Germinal center (tissue), 1 donor: ENCODE data around the gene ITPR2.
"Not testable (repeated sequence)": the region's sequence is repeated elsewhere in the genome, so short reads cannot be mapped to it uniquely, and the experiment has no call there.

Experiments used
- DNase-seq: peaks from one replicate; pipeline ENCODE4 v3.0.0; 2012; ENCODE audit warnings: mixed read lengths, low spot score

Gene ITPR2

DNA sequence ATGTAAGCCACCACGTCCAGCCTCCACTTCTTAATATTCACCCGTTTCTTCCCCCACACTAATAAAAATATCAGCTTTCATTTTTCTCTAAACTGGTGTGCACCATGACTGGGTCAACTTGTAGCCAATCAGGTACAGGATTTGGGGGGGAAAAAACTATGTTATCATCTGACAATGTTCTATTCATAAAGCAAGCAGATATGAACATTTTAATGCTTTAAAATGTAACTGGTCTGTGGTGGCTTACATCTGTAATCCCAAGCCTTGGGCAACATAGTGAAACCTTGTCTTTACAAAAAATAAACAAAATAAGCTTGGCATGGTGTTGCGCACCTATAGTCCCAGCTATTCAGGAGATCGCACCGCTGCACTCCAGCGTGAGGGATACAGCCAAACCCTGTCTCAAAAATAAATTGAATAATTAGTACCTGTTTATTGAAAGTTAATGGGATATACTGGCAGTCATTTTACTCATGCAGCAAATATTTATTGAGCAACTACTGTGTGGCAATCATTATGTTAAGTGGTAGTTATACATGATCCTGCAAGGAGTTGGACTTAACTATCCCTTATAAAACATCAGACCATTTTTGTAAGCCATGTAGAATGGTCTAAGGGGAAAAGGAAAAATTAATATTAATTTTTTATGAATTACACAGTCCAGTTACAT, 15.3 kb upstream of the ITPR2 start:
- DNase-seq, result no peak

DNA sequence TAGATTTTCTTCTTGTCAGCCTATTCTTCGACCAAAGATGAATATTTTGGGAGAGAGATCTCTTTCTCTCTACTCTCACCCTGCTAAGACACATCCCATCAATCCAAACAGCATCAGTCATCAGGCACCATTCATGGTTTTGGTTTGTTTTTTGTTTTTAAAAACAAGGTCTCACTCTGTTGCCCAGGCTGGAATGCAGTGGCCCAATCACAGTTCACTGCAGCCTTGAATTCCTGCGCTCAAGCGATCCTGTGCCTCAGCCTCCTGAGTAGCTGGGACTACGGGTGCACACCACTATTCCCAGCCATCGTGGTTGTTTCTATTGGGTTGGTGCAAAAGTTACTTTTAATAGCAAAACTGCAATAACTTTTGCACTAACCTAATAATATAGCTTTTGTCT, 14.4 kb upstream of the ITPR2 start:
- DNase-seq, result no peak

DNA sequence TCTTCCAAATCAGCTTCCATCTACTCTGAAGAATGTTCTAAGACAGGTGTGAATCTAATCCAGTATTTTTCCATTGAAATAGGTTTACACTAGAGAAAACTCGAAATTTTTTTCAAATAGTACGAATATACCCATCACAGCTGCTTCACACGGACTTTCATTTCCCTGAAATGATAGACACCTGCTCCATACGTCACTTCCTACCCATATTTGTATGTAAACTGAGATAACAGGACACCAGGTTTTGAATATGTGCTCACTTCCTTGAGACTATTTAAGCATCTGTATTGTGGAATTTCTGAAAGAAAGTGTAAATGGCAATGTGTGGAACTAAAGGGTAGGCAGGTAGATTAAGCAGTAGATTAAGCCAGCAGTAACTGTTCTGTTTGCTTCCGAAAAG, 13.4 kb upstream of the ITPR2 start:
- peak; percentile 84 for DNase-seq

DNA sequence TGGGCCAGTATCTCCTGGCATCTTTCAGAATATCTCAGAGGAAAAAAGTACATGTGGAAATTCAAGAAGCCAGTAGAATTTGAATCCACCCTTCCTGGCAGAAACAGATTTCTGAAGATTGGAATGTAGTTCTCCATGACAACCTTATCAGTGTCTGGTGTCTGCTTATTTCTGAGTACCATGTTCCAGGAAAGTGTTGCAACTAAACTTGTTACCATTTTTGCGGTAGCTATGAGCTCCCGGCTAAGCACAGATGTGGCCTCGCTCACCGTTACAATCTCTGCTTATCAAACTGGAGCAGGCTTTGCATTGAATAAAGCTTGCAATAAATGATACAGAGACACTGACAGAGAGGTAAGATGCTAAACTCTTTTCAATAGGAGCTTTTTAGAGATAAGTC, 13.0 kb upstream of the ITPR2 start:
- peak; percentile 43 for DNase-seq

DNA sequence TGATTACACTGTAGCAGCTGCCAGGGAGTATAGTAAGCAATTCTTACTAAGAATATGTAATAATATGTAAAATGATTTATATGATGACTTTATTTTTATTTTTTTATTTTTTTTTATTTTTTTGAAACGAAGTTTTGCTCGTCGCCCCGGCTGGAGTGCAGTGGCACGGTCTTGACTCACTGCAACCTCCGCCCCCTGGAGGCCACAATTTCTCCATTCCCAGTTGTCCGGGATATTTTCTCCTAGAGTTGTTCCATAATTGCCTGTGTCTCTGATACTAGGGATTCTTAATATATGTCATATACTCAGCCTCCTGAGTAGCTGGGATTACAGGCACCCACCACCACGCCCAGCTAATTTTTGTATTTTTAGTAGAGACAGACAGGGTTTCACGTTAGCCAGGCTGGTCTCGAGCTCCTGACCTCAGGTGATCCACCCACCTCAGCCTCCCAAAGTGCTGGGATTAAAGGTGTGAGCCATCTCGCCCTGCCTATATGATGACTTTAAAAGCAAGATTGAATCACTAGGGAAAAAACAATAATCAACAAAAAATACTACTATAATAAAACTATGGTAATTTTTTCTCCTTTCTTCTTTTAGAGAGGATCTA, 12.2 kb upstream of the ITPR2 start:
- DNase-seq, result no peak

DNA sequence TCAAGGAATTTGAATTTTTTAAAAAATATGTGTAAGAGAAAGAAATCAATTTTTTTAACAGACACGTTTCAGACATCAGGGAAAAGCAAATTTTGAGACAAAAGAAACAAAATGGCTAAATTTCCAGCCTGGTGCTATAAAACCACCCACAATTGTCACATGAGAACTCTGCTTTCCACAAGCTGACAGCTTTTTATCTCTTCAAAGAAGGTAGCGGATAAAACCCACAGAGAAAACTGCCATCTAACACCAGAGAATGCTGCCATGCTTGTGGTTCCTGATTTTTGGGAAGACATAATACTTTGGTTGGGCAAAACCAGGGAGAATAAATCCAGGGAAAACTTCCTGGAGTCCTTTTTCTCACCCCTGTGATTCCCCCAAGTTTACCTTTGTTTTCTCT, 10.3 kb upstream of the ITPR2 start:
- DNase-seq, result no peak

DNA sequence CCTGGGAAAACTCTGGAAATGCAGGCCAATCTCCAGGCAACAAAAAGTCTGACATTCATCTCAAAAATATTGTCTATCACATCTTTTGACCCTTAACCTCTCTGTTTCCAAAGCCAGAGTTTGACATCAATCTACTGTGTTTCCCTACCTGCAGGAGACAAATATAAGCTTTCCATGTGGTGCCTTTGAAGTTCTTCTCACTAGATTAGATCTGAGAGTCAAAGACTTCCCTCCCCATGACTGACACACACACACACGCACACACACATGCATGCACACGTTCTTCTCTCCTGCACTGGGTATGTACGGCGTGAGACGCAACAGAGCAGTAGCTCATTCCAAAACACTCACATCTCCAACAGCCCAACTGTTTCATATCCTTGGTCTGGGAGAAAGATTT, 8.1 kb upstream of the ITPR2 start:
- no peak for DNase-seq

DNA sequence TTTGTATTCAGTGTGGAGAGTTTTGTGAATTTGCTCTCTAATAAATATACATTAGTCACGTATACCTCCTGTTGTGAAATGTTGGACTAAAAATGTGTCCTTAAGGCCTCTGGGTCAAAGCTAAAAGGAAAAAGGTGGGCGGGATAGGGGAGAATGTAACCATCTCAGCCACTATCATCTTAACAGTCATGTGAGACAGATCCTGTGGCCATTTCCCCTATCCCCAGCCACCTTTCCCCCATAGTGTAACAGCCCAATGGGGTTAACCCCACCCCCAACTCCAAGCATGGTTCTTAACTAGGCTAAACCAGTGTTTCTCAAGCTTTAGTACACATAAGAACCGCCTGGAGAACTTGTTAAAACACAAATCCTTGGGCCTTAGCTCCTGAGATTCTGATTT, 6.5 kb upstream of the ITPR2 start:
- no peak for DNase-seq

DNA sequence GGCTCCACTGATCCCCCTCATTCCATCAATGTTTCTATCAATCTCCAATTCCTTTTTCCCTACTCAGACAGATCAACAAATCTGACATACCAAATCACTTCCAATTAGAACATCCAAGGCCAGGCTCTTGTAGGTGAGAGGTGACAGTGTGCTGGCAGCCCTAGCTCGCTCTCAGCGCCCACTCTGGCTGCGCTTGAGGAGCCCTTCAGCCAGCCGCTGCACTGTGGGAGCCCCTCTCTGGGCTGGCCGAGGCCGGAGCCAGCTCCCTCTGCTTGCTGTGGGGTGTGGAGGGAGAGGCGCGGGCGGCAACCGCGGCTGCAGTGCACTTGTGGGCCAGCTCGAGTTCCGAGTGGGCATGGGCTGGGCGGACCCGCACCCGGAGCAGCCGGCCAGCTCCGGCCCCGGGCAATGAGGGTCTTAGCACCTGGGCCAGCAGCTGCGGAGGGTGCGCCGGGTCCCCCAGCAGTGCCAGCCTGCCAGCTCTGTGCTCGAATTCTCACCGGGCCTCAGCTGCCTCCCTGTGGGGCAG, 6.0 kb upstream of the ITPR2 start:
- DNase-seq, result no peak

DNA sequence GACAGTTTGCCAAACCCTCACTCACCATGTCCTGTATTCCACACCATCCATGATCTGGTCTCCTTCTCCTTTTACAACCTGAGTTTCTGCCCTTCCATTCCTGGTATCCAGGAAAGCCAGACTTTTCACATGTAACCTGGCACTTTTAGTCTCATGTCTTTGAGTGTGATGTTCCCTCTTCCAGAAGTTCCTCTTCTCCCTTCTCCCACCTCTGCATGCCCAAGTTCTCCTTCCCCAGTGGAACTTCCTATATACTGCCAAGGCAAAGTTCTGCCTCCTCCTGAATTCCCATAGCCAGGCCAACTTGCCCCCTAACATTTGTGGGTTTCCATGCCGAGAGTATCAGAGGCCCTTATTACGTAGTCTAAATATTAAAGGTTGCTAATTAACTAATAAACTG, 3.2 kb upstream of the ITPR2 start:
- no peak for DNase-seq

DNA sequence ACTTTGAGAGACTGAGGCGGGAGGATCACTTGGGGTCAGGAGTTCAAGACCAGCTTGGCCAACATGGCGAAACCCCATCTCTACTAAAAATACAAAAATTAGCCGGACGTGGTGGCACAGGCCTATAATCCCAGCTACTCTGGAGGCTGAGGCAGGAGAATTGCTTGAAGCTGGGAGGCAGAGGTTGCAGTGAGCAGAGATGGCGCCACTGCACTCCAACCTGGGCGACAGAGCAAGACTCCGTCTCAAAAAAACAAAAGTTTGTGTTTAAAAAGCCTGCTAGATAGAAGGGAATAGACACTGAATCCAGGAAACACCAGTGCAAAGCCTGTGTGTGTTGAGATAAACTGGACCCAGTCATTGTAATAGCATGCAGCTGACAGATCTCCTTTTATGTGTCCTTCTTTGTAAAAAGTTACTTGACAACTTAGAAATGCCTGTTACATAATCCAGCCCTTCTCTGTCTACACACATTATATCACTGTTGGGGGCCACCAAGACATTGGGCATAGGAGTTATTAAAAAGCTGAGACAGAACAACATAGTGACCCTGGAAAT, 1.6 kb upstream of the ITPR2 start:
- not testable (repeated sequence) for DNase-seq

DNA sequence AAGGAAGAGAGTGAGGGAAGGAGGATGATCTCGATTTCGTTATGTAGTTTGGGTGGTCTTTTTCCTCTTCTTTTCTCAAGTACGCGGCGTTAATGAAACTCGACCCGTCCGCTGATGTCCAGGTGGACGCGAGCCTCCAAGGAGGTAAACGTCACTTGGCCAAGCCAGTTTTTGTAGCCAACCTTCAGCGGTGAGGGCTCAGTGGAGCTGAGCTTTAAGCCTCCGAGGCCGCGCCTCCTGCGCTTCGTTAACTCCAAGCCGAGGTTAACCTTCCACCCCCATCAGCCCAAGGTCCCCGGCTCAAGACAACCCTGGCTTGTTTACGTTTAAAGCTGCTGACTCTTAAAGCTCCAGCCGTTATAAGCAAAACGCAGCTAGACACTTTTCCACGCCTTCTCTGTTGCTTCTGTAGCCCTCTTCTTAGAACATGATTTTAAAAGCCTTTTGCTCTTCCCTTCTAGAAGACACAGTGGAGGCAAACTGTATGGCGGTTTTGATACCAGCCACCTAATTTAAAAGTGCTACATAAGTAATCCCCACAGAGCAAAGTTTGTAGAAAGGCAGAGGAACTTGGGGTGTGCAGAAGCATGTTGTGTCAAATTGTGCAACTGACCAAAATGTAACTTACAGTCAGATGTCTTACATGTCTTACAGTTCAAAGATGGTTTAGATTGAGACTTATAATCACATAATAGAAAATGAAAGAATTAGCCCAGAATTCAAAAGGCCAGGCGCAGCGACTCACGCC, 923 bp upstream of the ITPR2 start:
- DNase-seq, result peak; percentile 79

DNA sequence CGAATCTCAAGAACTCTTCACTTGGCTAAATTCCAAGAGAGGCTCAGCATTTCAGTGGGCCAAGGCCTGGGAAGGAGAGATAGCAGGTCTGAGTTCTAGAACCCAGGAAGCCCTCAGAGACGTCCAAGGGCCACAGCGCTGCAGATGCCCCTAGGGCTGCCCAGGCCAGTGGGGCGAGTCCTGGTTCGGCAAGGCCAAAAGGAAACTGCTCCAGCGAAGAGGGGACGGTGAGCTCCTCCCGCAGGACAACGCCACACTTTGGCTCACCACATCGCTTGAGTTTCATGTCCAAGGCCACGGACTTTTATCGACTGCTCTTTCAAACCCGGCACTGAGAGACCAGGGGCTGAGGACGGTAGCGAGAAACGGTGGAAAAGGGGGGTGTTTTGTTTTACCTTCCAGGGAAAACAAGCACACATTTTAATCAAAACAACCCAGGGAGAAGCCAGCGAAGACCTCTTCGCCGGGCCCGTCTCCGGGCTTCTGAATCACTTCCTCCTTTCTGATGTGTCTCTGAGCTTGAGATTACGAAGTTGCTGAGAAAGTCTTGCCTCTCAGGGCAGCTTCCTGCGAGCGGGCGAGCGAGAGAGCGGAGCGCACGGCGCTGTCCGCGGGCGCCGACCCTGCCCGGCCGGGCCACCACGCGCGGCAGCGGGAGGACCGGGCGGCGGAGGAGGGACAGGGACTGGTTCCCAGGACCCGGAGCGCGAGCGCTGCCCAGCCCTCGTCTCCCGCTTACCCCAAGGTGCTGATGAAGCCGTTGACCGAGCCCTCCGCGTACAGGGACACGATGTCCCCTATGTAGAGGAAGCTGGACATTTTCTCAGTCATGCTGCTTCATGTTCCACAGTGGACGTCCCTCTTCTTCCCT, 808 bp downstream of the ITPR2 start:
- DNase-seq, result peak; percentile 83

DNA sequence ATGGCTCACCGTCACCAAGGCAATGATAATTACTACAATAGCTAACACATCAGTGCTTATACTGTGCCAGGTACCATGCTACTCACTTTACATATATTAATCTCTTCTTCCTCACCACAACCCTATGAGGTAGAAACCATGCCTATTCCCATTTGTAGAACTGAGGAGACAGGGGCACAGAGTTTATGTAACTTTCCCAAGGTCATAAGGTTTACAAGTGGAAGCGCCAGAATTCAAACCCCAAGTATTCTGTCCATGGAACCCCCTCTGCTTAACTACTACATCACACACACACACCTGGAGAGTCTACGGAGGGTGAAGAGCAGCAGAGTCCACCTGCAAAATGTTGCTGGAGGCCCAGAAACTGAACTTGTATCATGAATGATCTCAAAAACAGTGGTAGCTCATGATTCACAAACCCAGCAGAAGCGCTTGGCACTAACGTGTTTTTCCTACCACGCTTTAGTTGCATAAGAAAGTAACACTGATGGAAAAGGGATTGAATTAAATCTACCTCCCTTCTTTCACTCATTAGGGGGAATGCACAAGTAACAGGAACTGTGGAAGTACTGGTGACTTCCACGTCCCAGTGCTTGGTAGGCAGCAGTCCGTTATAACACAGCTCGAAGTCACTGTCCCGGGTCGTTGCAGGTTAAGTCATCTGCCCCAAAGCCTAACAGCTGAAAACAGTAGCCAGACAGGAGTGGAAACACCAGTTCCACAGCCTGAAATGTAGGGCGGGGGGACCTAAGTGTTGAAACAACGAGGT, 2.0 kb downstream of the ITPR2 start:
- DNase-seq, result no peak

DNA sequence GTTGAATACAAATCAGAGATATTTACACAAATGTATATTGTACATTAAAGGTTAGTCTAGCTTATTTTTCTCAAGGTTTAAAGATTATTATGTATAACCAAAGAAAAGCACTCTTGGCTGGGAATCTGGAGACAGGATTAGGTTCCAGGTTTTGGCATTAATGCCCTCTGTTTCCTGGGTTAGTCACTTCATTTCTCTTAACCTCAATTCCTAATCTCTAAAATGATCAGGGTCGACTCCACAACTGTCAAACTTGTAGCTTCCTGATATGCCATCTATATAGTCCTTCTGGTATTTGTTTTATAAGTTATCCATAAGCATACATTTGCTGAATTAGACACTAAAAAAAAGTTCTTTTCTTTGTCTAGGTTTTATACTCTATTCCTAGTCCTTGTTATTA, 2.6 kb downstream of the ITPR2 start:
- no peak for DNase-seq

DNA sequence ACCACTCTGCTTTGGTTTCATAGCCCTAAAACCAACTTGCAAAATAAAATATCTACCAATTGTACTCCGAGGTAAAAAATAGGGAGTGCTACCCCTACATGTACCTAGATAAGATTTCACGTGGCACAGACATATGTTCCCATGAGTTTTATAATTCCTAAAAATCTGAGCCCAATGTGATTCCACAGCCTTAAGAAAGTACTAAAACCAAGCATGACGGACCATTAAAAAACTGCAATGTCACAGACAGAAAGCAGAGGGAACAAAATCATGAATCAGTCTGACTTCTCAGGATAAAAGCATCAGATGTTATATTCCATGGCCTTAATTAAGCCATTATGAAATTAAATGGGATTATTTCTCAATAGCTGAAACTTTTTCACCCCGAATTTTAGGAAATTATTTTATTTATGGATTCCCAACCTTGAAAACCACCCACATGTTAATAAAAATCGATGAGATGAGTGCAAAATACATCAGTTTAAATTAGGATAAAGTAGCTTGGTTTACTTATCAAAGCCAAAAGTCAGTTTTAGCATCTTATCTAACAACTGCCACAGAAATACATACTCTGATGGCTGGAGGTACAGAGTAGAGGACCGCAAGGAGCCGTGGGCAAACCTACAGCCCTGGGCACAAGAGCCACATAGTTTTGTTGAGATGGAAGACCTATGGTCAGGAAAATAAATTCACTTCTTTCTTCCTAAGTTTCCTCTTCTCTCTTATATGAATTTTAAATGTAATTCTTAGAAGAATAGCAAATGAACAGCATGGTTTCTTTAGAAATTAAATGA, 4.5 kb downstream of the ITPR2 start:
- no peak for DNase-seq

DNA sequence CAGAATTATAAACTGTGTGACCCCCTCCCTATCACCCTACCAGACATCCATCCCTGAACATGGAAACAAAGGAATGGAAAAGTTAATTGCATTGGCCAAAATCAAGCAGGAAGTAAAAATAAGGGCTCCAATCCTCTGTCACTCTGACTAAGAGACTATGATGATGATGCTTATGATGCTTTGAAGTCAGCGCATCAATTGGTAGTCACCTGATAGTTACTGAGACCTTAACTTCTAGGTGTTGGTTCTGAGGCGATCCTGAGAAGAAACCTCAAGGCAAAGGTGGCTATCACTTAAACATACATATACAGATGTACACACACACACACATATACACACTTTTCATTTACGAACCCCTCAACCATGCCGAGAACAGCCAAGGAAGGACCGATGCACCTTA, 6.6 kb downstream of the ITPR2 start:
- DNase-seq, result no peak

DNA sequence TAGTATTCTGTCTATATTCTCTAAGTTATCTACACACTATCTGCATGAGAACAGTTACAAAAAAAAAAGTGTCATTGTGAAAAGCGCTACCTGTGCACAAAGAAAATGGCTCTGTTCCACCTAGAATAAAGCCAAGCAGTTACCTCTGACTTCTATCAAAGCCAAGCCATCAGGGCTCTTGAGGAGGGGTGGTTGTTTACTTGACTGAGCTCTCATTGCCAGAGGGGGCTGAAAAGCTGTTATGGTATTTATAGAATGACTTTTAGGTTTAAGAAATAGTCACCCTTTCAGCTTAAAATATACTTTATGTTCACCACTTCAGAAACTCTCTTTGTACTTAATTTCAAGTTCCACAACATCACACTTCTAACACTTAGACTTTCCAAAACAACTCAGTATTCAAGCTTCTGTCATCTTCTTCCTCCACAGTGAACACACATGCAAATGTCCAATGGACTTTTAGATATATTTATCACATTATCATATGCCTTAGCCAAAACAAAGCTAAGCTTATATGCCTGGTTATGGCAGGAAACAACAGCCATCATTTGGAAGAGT, 7.5 kb downstream of the ITPR2 start:
- DNase-seq, result no peak

DNA sequence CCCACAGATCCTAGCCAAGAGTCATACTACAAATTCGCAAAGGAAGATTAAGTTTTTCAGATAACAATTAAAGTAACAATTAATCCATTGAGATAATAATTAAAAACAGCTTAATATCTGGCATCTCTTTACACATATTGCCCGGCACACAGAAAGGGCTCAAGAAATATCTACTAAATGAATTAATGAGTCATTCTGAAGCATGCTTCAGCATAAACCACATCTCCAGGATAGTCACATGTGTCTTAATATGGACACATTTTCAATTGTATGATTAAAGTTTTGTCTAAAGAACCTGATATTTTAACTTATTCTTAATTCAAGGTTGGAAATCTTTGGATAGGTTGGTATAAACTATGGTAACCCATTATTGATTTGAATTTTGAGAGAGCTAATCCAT, 9.6 kb downstream of the ITPR2 start:
- no peak for DNase-seq

DNA sequence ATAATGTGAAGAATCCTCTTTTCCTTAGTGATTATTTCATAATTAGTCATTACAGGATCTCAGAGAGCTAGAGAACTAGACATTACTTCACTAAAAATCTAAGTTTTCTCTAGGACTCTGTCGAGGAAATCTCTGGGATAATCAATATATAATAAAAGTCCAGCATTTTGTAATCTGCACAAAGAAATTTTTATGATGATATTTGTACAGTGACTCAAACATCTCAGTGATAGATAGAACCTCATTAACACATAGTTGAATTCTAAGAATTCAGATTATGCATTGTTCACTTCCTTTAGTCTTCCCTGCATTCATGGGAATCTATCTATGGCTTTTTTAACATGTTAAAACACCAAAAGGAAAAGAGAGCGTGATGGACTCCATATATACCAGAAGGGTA, 11.0 kb downstream of the ITPR2 start:
- DNase-seq, result no peak
